ENCODE data around the gene CEP350. TPM values are rescaled to one million over a fixed set of nuclear protein-coding genes. Genes with fewer than 3 reads are reported as not detected.

The CEP350 gene
- polyA plus RNA-seq, 3 donors, result 6.7 to 19.8 (median 9.0) TPM

- Mint-ChIP-seq H3K9me3 (no peaks in the 10 kb centered on the region), H3K4me3 (no peak overlapping the region), H3K36me3 (peaks cover 63 to 80% of the 10 kb centered on the region in 2 donors), H3K27me3 (ENCODE audit: low read depth in 3 of 3) (peaks cover 0 to 2% (median 0%) of the 10 kb centered on the region in 3 donors), H3K4me1 (no peaks in the 10 kb centered on the region), H3K27ac (no peak overlapping the region)
- H3K4me2 ChIP-seq (replicated peaks; ENCODE audit: extremely low read depth, low read length, poor library complexity, severe bottlenecking), result no peak overlapping the region
- H4K20me1 ChIP-seq (ENCODE audit: insufficient read depth, low read length), result no peaks in the 10 kb centered on the region
- peaks cover 76 to 94% of the 10 kb centered on the region in 2 donors for H3K36me3 ChIP-seq (replicated peaks in 1 of 2; ENCODE audit: control insufficient read depth in 1 of 2, insufficient read depth in 2 of 2, low read length in 2 of 2)
- H3K4me3 ChIP-seq (replicated peaks in 1 of 3; ENCODE audit: low read depth in 2 of 3, low read length in 3 of 3), result no peak overlapping the region
- H3K79me2 ChIP-seq (ENCODE audit: insufficient read depth, low read length), result no peaks in the 10 kb centered on the region
- no peak overlapping the region for H3K27ac ChIP-seq (ENCODE audit: low read depth in 1 of 2, low read length in 2 of 2)
- H3K27me3 ChIP-seq (ENCODE audit: control insufficient read depth in 2 of 2, insufficient read depth in 2 of 2, low read length in 2 of 2), result no peaks in the 10 kb centered on the region
- H2AFZ ChIP-seq (ENCODE audit: insufficient read depth, low read depth, low read length, poor library complexity, severe bottlenecking), result no peak overlapping the region
- H3K9ac ChIP-seq (ENCODE audit: insufficient read depth, low read length, poor library complexity, severe bottlenecking), result no peak overlapping the region
- H3K4me1 ChIP-seq (ENCODE audit: control insufficient read depth in 1 of 2, insufficient read depth in 2 of 2, low read length in 2 of 2), result no peaks in the 10 kb centered on the region
- DNase-seq, result no peak
- no peak for TF ChIP-seq CTCF (IDR thresholded peaks at IDR 0.05)
- no CpG with 5 or more reads among the region's 1 CpG for WGBS (ENCODE audit: insufficient coverage)
- intact Hi-C loops (cut with micrococcal nuclease), result no loop called here
- no peaks in the 10 kb centered on the region for H3K9me3 ChIP-seq (replicated peaks in 1 of 2; ENCODE audit: control insufficient read depth in 1 of 2, insufficient read depth in 1 of 2, low read length in 2 of 2)
Observed at GRCh38 chr1:180061019-180061418, 106.4 kb downstream of the CEP350 start.

- H3K27me3 Mint-ChIP-seq (ENCODE audit: low read depth in 3 of 3), result peaks cover 0 to 2% (median 0%) of the 10 kb centered on the region in 3 donors
- Histone ChIP-seq H3K9ac (ENCODE audit: insufficient read depth, low read length, poor library complexity, severe bottlenecking) (no peak overlapping the region), H3K36me3 (replicated peaks in 1 of 2; ENCODE audit: control insufficient read depth in 1 of 2, insufficient read depth in 2 of 2, low read length in 2 of 2) (peaks cover 82 to 93% of the 10 kb centered on the region in 2 donors), H3K27ac (ENCODE audit: low read depth in 1 of 2, low read length in 2 of 2) (no peak overlapping the region), H3K4me2 (replicated peaks; ENCODE audit: extremely low read depth, low read length, poor library complexity, severe bottlenecking) (no peak overlapping the region), H3K4me1 (ENCODE audit: control insufficient read depth in 1 of 2, insufficient read depth in 2 of 2, low read length in 2 of 2) (no peaks in the 10 kb centered on the region), H3K79me2 (ENCODE audit: insufficient read depth, low read length) (no peaks in the 10 kb centered on the region), H3K9me3 (replicated peaks in 1 of 2; ENCODE audit: control insufficient read depth in 1 of 2, insufficient read depth in 1 of 2, low read length in 2 of 2) (no peaks in the 10 kb centered on the region), H2AFZ (ENCODE audit: insufficient read depth, low read depth, low read length, poor library complexity, severe bottlenecking) (no peak overlapping the region), H4K20me1 (ENCODE audit: insufficient read depth, low read length) (no peaks in the 10 kb centered on the region), H3K27me3 (ENCODE audit: control insufficient read depth in 2 of 2, insufficient read depth in 2 of 2, low read length in 2 of 2) (no peaks in the 10 kb centered on the region), H3K4me3 (replicated peaks in 1 of 3; ENCODE audit: low read depth in 2 of 3, low read length in 3 of 3) (no peak overlapping the region)
- DNase-seq, result no peak
- WGBS (ENCODE audit: insufficient coverage), result no CpG with 5 or more reads among the region's 3 CpGs
- peaks cover 65 to 79% of the 10 kb centered on the region in 2 donors for H3K36me3 Mint-ChIP-seq
- no peaks in the 10 kb centered on the region for H3K4me1 Mint-ChIP-seq
- TF ChIP-seq CTCF (IDR thresholded peaks at IDR 0.05), result no peak
- intact Hi-C loops (cut with micrococcal nuclease), result no loop called here
- H3K4me3 Mint-ChIP-seq, result no peak overlapping the region
- peak overlapping the region in 1 of 7 donors; percentile 61 for H3K27ac Mint-ChIP-seq
- H3K9me3 Mint-ChIP-seq, result no peaks in the 10 kb centered on the region
Observed at GRCh38 chr1:180062452-180062971, 107.9 kb downstream of the CEP350 start.

Data from CD14-positive monocyte (primary cell).